Testis (tissue), 2 donors: Measurements from ENCODE around the gene CCDC137.

Source experiments
- POLR2A ChIP-seq: fragments of 450-650 bp; IDR thresholded peaks from one replicate; pipeline ENCODE4 v1.6.1; 2017; ENCODE audit warnings: antibody characterized with exemption, mild to moderate bottlenecking, moderate library complexity
- TF ChIP-seq, protein P1 (sequence below), 3 experiments: fragments of 450-650 bp in 2 of 3; fragments of 200-600 bp in 1 of 3; sonication (generic) in 1 of 3; IDR thresholded peaks; one replicate each; pipeline ENCODE4 v1.5.1; 2016 to 2019; ENCODE audit warnings: antibody characterized with exemption in 3 of 3, mild to moderate bottlenecking in 2 of 3, moderate library complexity in 1 of 3

DNA sequence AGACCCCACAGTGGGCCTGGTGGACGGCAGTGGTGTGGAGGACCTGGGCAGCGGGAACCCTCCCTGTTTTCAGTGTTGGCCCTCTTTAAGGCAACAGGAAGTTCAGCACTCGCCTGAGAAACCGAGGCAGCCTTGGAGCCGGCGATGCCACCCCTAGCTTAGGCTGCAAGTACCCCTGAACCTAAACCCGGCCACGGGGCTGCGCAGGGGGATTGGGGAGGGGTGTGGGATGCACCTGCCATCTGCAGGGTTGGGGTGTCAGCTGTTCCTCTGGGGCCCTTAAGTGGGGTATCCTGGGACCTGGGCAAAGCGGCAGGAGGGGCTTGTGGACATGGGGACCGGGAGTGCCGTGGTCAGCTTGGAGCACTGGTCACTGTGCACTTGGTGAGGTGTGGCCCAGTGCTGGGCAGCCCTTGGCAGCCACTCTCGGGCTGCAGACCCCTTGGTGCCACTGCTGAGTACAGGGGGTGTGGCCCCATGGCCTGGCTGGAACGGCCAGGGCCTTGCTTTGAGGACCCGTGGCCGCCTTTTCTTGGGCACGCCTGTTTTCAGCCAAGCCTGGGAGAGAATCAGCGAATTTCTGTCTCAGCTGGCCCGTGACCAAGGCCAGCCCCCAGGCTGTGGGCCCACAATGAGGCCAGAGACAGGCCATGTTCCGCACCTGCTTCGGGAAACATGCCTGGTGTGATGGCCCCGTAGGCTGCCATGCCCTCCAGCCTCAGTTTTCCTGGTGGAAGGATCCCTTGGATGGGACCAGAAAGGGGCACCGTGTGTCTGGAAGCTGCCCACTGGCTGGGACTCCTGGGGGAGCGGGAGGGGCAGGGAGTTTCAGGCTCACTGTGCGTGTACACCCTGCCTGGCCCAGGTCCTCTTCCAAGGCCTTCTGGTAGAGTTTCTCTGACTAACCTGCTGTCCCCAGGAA lies 41.4 kb downstream of the CCDC137 start:
- TF ChIP-seq, protein P1, sequence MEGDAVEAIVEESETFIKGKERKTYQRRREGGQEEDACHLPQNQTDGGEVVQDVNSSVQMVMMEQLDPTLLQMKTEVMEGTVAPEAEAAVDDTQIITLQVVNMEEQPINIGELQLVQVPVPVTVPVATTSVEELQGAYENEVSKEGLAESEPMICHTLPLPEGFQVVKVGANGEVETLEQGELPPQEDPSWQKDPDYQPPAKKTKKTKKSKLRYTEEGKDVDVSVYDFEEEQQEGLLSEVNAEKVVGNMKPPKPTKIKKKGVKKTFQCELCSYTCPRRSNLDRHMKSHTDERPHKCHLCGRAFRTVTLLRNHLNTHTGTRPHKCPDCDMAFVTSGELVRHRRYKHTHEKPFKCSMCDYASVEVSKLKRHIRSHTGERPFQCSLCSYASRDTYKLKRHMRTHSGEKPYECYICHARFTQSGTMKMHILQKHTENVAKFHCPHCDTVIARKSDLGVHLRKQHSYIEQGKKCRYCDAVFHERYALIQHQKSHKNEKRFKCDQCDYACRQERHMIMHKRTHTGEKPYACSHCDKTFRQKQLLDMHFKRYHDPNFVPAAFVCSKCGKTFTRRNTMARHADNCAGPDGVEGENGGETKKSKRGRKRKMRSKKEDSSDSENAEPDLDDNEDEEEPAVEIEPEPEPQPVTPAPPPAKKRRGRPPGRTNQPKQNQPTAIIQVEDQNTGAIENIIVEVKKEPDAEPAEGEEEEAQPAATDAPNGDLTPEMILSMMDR (IDR thresholded peaks at IDR 0.05): no peak
- no peak for TF ChIP-seq POLR2A
